ENCODE measurements around the gene CYLD.

- no peak for TF ChIP-seq ETS1 (IDR thresholded peaks at IDR 0.05)
- TF ChIP-seq POLR2AphosphoS5 (IDR thresholded peaks at IDR 0.05; ENCODE audit: low read depth), result no peak
These were observed 20.4 kb downstream of the CYLD start for GRCh38 chr16:50762241-50762640.

All from GM23338 (cell line).